GM12892 (cell line): ENCODE measurements around the gene CHAC2.

Experiments
- POLR2A ChIP-seq: IDR thresholded peaks from 2 replicates; pipeline ENCODE4 v1.6.1; 2011; ENCODE audit warnings: low read depth, low read length, control low read depth
- POLR2AphosphoS5 ChIP-seq: IDR thresholded peaks from 2 replicates; pipeline ENCODE4 v1.6.1; 2011; ENCODE audit warnings: low read depth, low read length, control low read depth

DNA sequence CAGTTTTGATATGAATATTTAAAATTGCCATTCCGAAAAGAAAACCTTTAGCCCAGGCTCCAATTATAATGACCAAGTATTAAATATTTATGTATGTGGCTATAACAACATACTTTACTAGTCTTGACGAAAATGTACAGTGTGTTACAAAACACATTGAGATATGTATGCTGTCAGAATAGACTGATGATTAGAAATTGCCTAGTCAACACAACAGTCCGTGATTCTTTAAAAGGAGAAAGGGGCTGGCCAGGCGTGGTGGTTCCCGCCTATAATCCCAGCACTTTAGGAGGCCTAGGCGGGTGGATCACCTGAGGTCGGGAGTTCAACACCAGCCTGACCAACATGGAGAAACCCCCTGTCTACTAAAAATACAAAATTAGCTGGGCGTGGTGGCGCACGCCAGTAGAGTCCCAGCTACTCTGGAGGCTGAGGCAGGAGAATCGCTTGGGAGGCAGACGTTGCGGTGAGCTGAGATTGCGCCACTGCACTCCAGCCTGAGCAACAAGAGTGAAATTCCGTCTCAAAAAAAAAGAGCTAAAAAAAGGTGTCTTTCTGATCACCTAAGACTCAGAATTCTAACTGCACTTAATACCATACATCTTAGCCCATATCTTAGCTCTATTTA is 1.8 kb downstream of the CHAC2 start:
- TF ChIP-seq POLR2AphosphoS5 (no peak), POLR2A (no peak)
